Fibroblast of lung (primary cell): ENCODE data around the gene UBE4B. TPM values are rescaled to one million over a fixed set of nuclear protein-coding genes. Genes with fewer than 3 reads are reported as not detected.

Source experiments
- DNase-seq, 2 donors: peaks; one replicate each; pipeline versions ENCODE4 v3.0.0 to v3.0.0-alpha.2; 2010; ENCODE audit warnings: low read depth in 2 of 2
- H2AFZ ChIP-seq: 2 replicates; pipeline ENCODE4 v1.5.1; 2012; ENCODE audit warnings: low read length, control low read depth, inconsistent platforms
- H3K27ac ChIP-seq: 2 replicates; pipeline ENCODE4 v1.5.1; 2011; ENCODE audit warnings: low read length, control low read depth; ENCODE audit not compliant: insufficient read depth
- H3K27me3 ChIP-seq: 2 replicates; pipeline ENCODE4 v1.5.1; 2011; ENCODE audit warnings: mild to moderate bottlenecking, low read length; ENCODE audit not compliant: control insufficient read depth, insufficient read depth
- H3K36me3 ChIP-seq: 2 replicates; pipeline ENCODE4 v1.5.1; 2011; ENCODE audit warnings: low read length; ENCODE audit not compliant: control insufficient read depth, insufficient read depth
- H3K4me1 ChIP-seq: 2 replicates; pipeline ENCODE4 v1.5.1; 2011; ENCODE audit warnings: low read length; ENCODE audit not compliant: control insufficient read depth, insufficient read depth; ENCODE audit errors: extremely low read depth
- H3K4me2 ChIP-seq: 2 replicates; pipeline ENCODE4 v1.5.1; 2011; ENCODE audit warnings: low read length, control low read depth; ENCODE audit not compliant: insufficient read depth; ENCODE audit errors: extremely low read depth
- H3K4me3 ChIP-seq, 4 experiments: fragments of 200-600 bp in 1 of 4; sonication (generic) in 1 of 4; replicated peaks in 1 of 4; 2 replicates each; pipeline ENCODE4 v1.5.1; 2011 to 2016; ENCODE audit warnings: low read length in 4 of 4, low read depth in 3 of 4, mild to moderate bottlenecking in 3 of 4, control low read depth in 2 of 4, inconsistent platforms in 1 of 4, mixed read lengths in 1 of 4; ENCODE audit not compliant: insufficient read depth in 1 of 4; ENCODE audit errors: control extremely low read depth in 1 of 4
- H3K79me2 ChIP-seq: 2 replicates; pipeline ENCODE4 v1.5.1; 2012; ENCODE audit warnings: mild to moderate bottlenecking, low read length, inconsistent platforms; ENCODE audit not compliant: control insufficient read depth, insufficient read depth
- H3K9ac ChIP-seq: 2 replicates; pipeline ENCODE4 v1.5.1; 2011; ENCODE audit warnings: mild to moderate bottlenecking, low read length, control low read depth; ENCODE audit not compliant: insufficient read depth
- H3K9me3 ChIP-seq: 2 replicates; pipeline ENCODE4 v1.5.1; 2012; ENCODE audit warnings: low read depth, low read length; ENCODE audit not compliant: control insufficient read depth, insufficient read depth
- H4K20me1 ChIP-seq: 2 replicates; pipeline ENCODE4 v1.5.1; 2011; ENCODE audit warnings: low read length; ENCODE audit not compliant: control insufficient read depth, insufficient read depth; ENCODE audit errors: extremely low read depth
- CTCF ChIP-seq, 2 donors: IDR thresholded peaks in 1 of 2; conservative IDR thresholded peaks in 1 of 2; 1 replicate in 1 of 2; 2 replicates in 1 of 2; pipeline ENCODE4 v1.5.1; 2011 to 2012; ENCODE audit warnings: low read length in 2 of 2, control low read depth in 1 of 2, inconsistent platforms in 1 of 2, low read depth in 1 of 2, mild to moderate bottlenecking in 1 of 2
- EZH2 ChIP-seq: IDR thresholded peaks from 2 replicates; pipeline ENCODE4 v1.5.1; 2012; ENCODE audit warnings: low read length, control low read depth, mild to moderate bottlenecking; ENCODE audit errors: missing control alignments
- polyA plus RNA-seq, 2 donors: library from polyadenylated mRNA; depleted of rRNA in 1 of 2; stranded (reverse) in 1 of 2; unstranded in 1 of 2; fragments of >200 nt; gene quantifications; 2 replicates each; pipeline ENCODE4 v1.2.1, GENCODE V29; 2011 to 2012; ENCODE audit warnings: missing spikeins in 1 of 2
- total RNA-seq: library from RNA; depleted of rRNA; stranded (reverse); fragments of >200 nt; gene quantifications from 2 replicates; pipeline ENCODE4 v1.2.1, GENCODE V29; 2014

Gene UBE4B
- total and polyA plus RNA-seq, 2 donors (not counting 1 experiment from before 2014, with no cell fraction given) = 21.9 to 30.7 TPM

- Histone ChIP-seq H3K4me2 (no peak overlapping the region), H3K36me3 (peaks cover 9% of the 10 kb centered on the region), H3K27me3 (no peaks in the 10 kb centered on the region), H3K4me1 (no peaks in the 10 kb centered on the region), H4K20me1 (peaks cover 2% of the 10 kb centered on the region), H3K9me3 (no peaks in the 10 kb centered on the region), H3K27ac (no peak overlapping the region), H3K9ac (no peak overlapping the region), H2AFZ (no peak overlapping the region), H3K79me2 (no peaks in the 10 kb centered on the region), H3K4me3 (no peak overlapping the region)
- TF ChIP-seq CTCF (conservative IDR thresholded peaks at IDR 0.05 in 1 of 2, IDR thresholded peaks at IDR 0.05 in 1 of 2; ENCODE audit: low read depth in 1 of 2, low read length in 2 of 2) = no peak
- DNase-seq = no peak
Measured at GRCh38 chr1:10171995-10172669, 139.4 kb downstream of the UBE4B start.

GRCh38 chr1:10173582-10173981 lies 140.8 kb downstream of the UBE4B start:
- Histone ChIP-seq H3K9ac (no peak overlapping the region), H3K27me3 (no peaks in the 10 kb centered on the region), H3K36me3 (peaks cover 7% of the 10 kb centered on the region), H2AFZ (no peak overlapping the region), H4K20me1 (peaks cover 2% of the 10 kb centered on the region), H3K4me1 (no peaks in the 10 kb centered on the region), H3K27ac (no peak overlapping the region), H3K9me3 (no peaks in the 10 kb centered on the region), H3K4me3 (no peak overlapping the region), H3K4me2 (no peak overlapping the region), H3K79me2 (no peaks in the 10 kb centered on the region)
- TF ChIP-seq CTCF (conservative IDR thresholded peaks at IDR 0.05 in 1 of 2, IDR thresholded peaks at IDR 0.05 in 1 of 2; ENCODE audit: low read depth in 1 of 2, low read length in 2 of 2) (no peak), EZH2 (no peak)
- no peak for DNase-seq

- Histone ChIP-seq H4K20me1 (peaks cover 2% of the 10 kb centered on the region), H3K27ac (no peak overlapping the region), H3K4me3 (no peak overlapping the region), H3K79me2 (no peaks in the 10 kb centered on the region), H3K9ac (no peak overlapping the region), H3K9me3 (no peaks in the 10 kb centered on the region), H2AFZ (no peak overlapping the region), H3K27me3 (no peaks in the 10 kb centered on the region), H3K36me3 (peaks cover 11% of the 10 kb centered on the region), H3K4me2 (no peak overlapping the region), H3K4me1 (no peaks in the 10 kb centered on the region)
- DNase-seq = no peak
- TF ChIP-seq EZH2 = no peak
- TF ChIP-seq CTCF (conservative IDR thresholded peaks at IDR 0.05 in 1 of 2, IDR thresholded peaks at IDR 0.05 in 1 of 2; ENCODE audit: low read depth in 1 of 2, low read length in 2 of 2) = no peak
Measured at GRCh38 chr1:10177876-10178275, 145.1 kb downstream of the UBE4B start.
